ENCODE measurements around the gene MOB4.
"Not testable (repeated sequence)": the region's sequence is repeated elsewhere in the genome, so short reads cannot be mapped to it uniquely, and the experiment has no call there.

Gene MOB4

GRCh38 chr2:197558393-197558792 is 42.5 kb downstream of the MOB4 start:
- Histone ChIP-seq H3K27me3 (ENCODE audit: insufficient read depth, low read length) (no peaks in the 10 kb centered on the region), H3K9ac (ENCODE audit: low read depth, low read length) (no peak overlapping the region), H3K4me3 (ENCODE audit: low read length) (no peak overlapping the region), H3K9me3 (ENCODE audit: insufficient read depth, low read depth, low read length) (no peaks in the 10 kb centered on the region), H3K36me3 (ENCODE audit: insufficient read depth, low read length) (peaks cover 37% of the 10 kb centered on the region), H3K4me1 (ENCODE audit: insufficient read depth, low read length) (no peaks in the 10 kb centered on the region), H3K27ac (ENCODE audit: low read depth, low read length) (no peak overlapping the region)
- WGBS: 96% methylated on average over 3 of the region's 3 CpGs

- WGBS: 96% methylated on average over 5 of the region's 5 CpGs
- no peaks in the 10 kb centered on the region for H3K27me3 ChIP-seq (ENCODE audit: insufficient read depth, low read length)
- no peak overlapping the region for H3K9ac ChIP-seq (ENCODE audit: low read depth, low read length)
- no peak overlapping the region for H3K4me3 ChIP-seq (ENCODE audit: low read length)
- H3K27ac ChIP-seq (ENCODE audit: low read depth, low read length): no peak overlapping the region
- peaks cover 24% of the 10 kb centered on the region for H3K36me3 ChIP-seq (ENCODE audit: insufficient read depth, low read length)
- H3K4me1 ChIP-seq (ENCODE audit: insufficient read depth, low read length): no peaks in the 10 kb centered on the region
- no peaks in the 10 kb centered on the region for H3K9me3 ChIP-seq (ENCODE audit: insufficient read depth, low read depth, low read length)
Observed at GRCh38 chr2:197559681-197560080, 43.8 kb downstream of the MOB4 start.

- H3K4me3 ChIP-seq (ENCODE audit: low read length): no peak overlapping the region
- H3K9ac ChIP-seq (ENCODE audit: low read depth, low read length): no peak overlapping the region
- no peaks in the 10 kb centered on the region for H3K4me1 ChIP-seq (ENCODE audit: insufficient read depth, low read length)
- H3K36me3 ChIP-seq (ENCODE audit: insufficient read depth, low read length): peaks cover 20% of the 10 kb centered on the region
- H3K27me3 ChIP-seq (ENCODE audit: insufficient read depth, low read length): no peaks in the 10 kb centered on the region
- no peaks in the 10 kb centered on the region for H3K9me3 ChIP-seq (ENCODE audit: insufficient read depth, low read depth, low read length)
- WGBS: 97% methylated on average over 9 of the region's 9 CpGs
- H3K27ac ChIP-seq (ENCODE audit: low read depth, low read length): no peak overlapping the region
Observed at GRCh38 chr2:197560146-197560665, 44.3 kb downstream of the MOB4 start.

GRCh38 chr2:197571627-197572271 is 55.9 kb downstream of the MOB4 start:
- H3K27ac ChIP-seq (ENCODE audit: low read depth, low read length): no peak overlapping the region

GRCh38 chr2:197573608-197574007 is 57.7 kb downstream of the MOB4 start:
- no peak overlapping the region for H3K4me3 ChIP-seq (ENCODE audit: low read length)
- H3K27me3 ChIP-seq (ENCODE audit: insufficient read depth, low read length): no peaks in the 10 kb centered on the region
- H3K36me3 ChIP-seq (ENCODE audit: insufficient read depth, low read length): peaks cover 19% of the 10 kb centered on the region; the same call in 1 of the 2 replicates
- H3K9ac ChIP-seq (ENCODE audit: low read depth, low read length): no peak overlapping the region
- 92% methylated on average over 2 of the region's 2 CpGs for WGBS
- H3K9me3 ChIP-seq (ENCODE audit: insufficient read depth, low read depth, low read length): peaks cover 34% of the 10 kb centered on the region
- H3K4me1 ChIP-seq (ENCODE audit: insufficient read depth, low read length): peaks cover 23% of the 10 kb centered on the region
- H3K27ac ChIP-seq (ENCODE audit: low read depth, low read length): no peak overlapping the region

More at GRCh38 chr2:197571627-197572271, 55.9 kb downstream of the MOB4 start:
- Histone ChIP-seq H3K27me3 (ENCODE audit: insufficient read depth, low read length) (no peaks in the 10 kb centered on the region), H3K4me3 (ENCODE audit: low read length) (no peak overlapping the region), H3K36me3 (ENCODE audit: insufficient read depth, low read length) (peaks cover 19% of the 10 kb centered on the region; the same call in 1 of the 2 replicates), H3K9ac (ENCODE audit: low read depth, low read length) (no peak overlapping the region), H3K9me3 (ENCODE audit: insufficient read depth, low read depth, low read length) (peaks cover 34% of the 10 kb centered on the region), H3K4me1 (ENCODE audit: insufficient read depth, low read length) (peaks cover 8% of the 10 kb centered on the region)
- 95% methylated on average over 10 of the region's 10 CpGs for WGBS

DNA sequence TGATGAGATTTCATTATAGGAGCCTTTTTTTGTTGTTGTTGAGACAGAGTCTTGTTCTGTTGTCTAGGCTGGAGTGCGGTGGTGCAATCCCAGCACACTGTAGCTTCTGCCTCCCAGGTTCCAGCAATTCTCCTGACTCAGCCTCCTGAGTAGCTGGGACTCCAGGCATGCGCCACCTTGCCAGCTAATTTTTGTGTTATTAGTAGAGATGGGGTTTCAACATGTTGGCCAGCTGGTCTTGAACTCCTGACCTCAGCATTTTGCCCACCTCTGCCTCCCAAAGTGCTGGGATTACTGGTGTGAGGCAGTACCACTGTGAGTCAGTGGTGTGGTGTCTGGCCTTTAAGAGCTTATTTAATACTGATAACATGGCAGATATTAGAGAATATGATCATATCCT is 60.1 kb downstream of the MOB4 start:
- H3K36me3 ChIP-seq (ENCODE audit: insufficient read depth, low read length): peaks cover 19% of the 10 kb centered on the region; the same call in 1 of the 2 replicates
- H3K4me1 ChIP-seq (ENCODE audit: insufficient read depth, low read length): peaks cover 23% of the 10 kb centered on the region
- H3K4me3 ChIP-seq (ENCODE audit: low read length): no peak overlapping the region
- peak overlapping the region; percentile 87; the same call in 1 of the 2 replicates for H3K27ac ChIP-seq (ENCODE audit: low read depth, low read length)
- H3K9me3 ChIP-seq (ENCODE audit: insufficient read depth, low read depth, low read length): peaks cover 34% of the 10 kb centered on the region
- 98% methylated on average over 2 of the region's 2 CpGs for WGBS
- H3K9ac ChIP-seq (ENCODE audit: low read depth, low read length): no peak overlapping the region
- no peaks in the 10 kb centered on the region for H3K27me3 ChIP-seq (ENCODE audit: insufficient read depth, low read length)

GRCh38 chr2:197576631-197577030 is 60.8 kb downstream of the MOB4 start:
- no peaks in the 10 kb centered on the region for H3K27me3 ChIP-seq (ENCODE audit: insufficient read depth, low read length)
- peaks cover 34% of the 10 kb centered on the region for H3K9me3 ChIP-seq (ENCODE audit: insufficient read depth, low read depth, low read length)
- 80% methylated on average over 2 of the region's 3 CpGs for WGBS
- no peak overlapping the region for H3K9ac ChIP-seq (ENCODE audit: low read depth, low read length)
- no peak overlapping the region for H3K4me3 ChIP-seq (ENCODE audit: low read length)
- peak overlapping the region; percentile 87 for H3K27ac ChIP-seq (ENCODE audit: low read depth, low read length)
- H3K4me1 ChIP-seq (ENCODE audit: insufficient read depth, low read length): peaks cover 23% of the 10 kb centered on the region
- peaks cover 19% of the 10 kb centered on the region; the same call in 1 of the 2 replicates for H3K36me3 ChIP-seq (ENCODE audit: insufficient read depth, low read length)

DNA sequence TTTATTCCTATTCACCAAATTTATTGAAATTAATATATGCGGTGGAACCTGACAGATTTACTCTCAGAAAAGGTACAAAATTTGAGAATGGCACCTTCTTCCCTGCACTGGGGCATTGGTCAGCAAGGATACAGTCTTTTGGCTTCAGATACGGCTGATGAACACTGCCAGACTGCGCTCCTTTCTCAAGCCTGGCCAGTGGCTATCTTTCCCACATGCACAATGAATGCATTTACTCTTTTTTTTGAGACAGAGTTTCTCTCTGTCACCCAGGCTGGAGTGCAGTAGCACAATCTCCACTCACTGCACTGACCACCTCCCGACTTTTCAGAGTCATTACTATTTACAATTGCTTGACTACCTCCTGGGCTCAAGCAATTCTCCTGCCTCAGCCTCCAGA is 61.6 kb downstream of the MOB4 start:
- Histone ChIP-seq H3K9ac (ENCODE audit: low read depth, low read length) (peak overlapping the region; percentile 34; the same call in 1 of the 2 replicates), H3K4me3 (ENCODE audit: low read length) (no peak overlapping the region), H3K27me3 (ENCODE audit: insufficient read depth, low read length) (no peaks in the 10 kb centered on the region), H3K27ac (ENCODE audit: low read depth, low read length) (peak overlapping the region; percentile 87), H3K9me3 (ENCODE audit: insufficient read depth, low read depth, low read length) (peaks cover 30% of the 10 kb centered on the region), H3K36me3 (ENCODE audit: insufficient read depth, low read length) (peaks cover 16% of the 10 kb centered on the region; the same call in 1 of the 2 replicates), H3K4me1 (ENCODE audit: insufficient read depth, low read length) (peaks cover 23% of the 10 kb centered on the region)
- 90% methylated on average over 4 of the region's 4 CpGs for WGBS

- H3K27me3 ChIP-seq (ENCODE audit: insufficient read depth, low read length): not testable (repeated sequence)
- Histone ChIP-seq H3K27ac (ENCODE audit: low read depth, low read length) (peak overlapping the region; percentile 87), H3K36me3 (ENCODE audit: insufficient read depth, low read length) (peaks cover 13% of the 10 kb centered on the region; the same call in 1 of the 2 replicates), H3K9ac (ENCODE audit: low read depth, low read length) (peak overlapping the region; percentile 44; the same call in 1 of the 2 replicates), H3K4me1 (ENCODE audit: insufficient read depth, low read length) (peaks cover 23% of the 10 kb centered on the region), H3K4me3 (ENCODE audit: low read length) (peak overlapping the region; percentile 28; the same call in 1 of the 2 replicates), H3K9me3 (ENCODE audit: insufficient read depth, low read depth, low read length) (peaks cover 22% of the 10 kb centered on the region)
- 29% methylated on average over 2 of the region's 2 CpGs for WGBS
Observed at GRCh38 chr2:197578294-197578693, 62.4 kb downstream of the MOB4 start.

DNA sequence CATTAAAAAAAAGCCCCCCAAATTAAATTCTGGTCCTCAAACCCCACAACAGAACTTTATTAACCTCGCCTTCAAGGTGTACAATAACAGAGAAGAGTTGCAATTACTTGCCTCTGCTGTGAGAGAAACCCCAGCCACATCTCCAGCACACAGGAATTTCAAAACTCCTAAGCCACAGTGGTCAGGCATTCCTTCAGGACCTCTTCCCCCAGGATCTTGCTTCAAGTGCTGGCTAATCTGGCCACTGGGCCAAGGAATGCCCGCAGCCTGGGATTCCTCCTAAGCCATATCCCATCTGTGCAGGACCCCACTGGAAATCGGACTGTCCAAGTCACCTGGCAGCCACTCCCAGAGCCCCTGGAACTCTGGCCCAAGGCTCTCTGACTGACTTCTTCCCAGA is 64.3 kb downstream of the MOB4 start:
- H3K4me3 ChIP-seq (ENCODE audit: low read length): 0 out of 2 replicates have a peak overlapping the region, but pooled peaks have one; percentile 28
- H3K27me3 ChIP-seq (ENCODE audit: insufficient read depth, low read length); H3K9ac ChIP-seq (ENCODE audit: low read depth, low read length); H3K27ac ChIP-seq (ENCODE audit: low read depth, low read length); H3K36me3 ChIP-seq (ENCODE audit: insufficient read depth, low read length); H3K9me3 ChIP-seq (ENCODE audit: insufficient read depth, low read depth, low read length): not testable (repeated sequence)
- 90% methylated on average over 3 of the region's 3 CpGs for WGBS
- H3K4me1 ChIP-seq (ENCODE audit: insufficient read depth, low read length): peaks cover 23% of the 10 kb centered on the region

DNA sequence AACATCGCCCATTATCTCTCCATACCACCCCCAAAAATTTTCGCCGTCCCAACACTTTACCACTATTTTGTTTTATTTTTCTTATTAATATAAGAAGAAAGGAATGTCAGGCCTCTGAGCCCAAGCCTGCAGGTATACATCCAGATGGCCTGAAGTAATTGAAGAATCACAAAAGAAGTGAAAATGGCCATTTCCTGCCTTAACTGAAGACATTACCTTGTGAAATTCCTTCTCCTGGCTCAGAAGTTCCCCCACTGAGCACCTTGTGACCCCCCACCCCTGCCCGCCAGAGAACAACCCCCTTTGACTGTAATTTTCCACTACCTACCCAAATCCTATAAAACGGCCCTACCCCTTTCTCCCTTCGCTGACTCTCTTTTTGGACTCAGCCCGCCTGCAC is 71.4 kb downstream of the MOB4 start:
- Histone ChIP-seq H3K4me1 (ENCODE audit: insufficient read depth, low read length) (peaks cover 26% of the 10 kb centered on the region), H3K9ac (ENCODE audit: low read depth, low read length) (peak overlapping the region; percentile 65), H3K27ac (ENCODE audit: low read depth, low read length) (peak overlapping the region; percentile 87)
- H3K27me3 ChIP-seq (ENCODE audit: insufficient read depth, low read length); H3K36me3 ChIP-seq (ENCODE audit: insufficient read depth, low read length); H3K4me3 ChIP-seq (ENCODE audit: low read length); H3K9me3 ChIP-seq (ENCODE audit: insufficient read depth, low read depth, low read length): not testable (repeated sequence)
- WGBS: 24% methylated on average over 5 of the region's 7 CpGs
